Activated T-cell treated with anti-CD3 and anti-CD28 coated beads, Interleukin-2, amount 50 U/mL, for 72 hours (primary cell): ENCODE measurements around the gene SLC20A1. TPM values are rescaled to one million over a fixed set of nuclear protein-coding genes. Genes with fewer than 3 reads are reported as not detected.

Experiments
- ATAC-seq, 2 donors: fragments of 150-1000 bp; cut with Tn5 transposase; replicated peaks in 1 of 2; 2 replicates each; pipeline ENCODE4 v1.10.0; 2021; ENCODE audit warnings: moderate library complexity in 2 of 2, mild to moderate bottlenecking in 1 of 2
- DNase-seq, 2 donors: peaks; one replicate each; pipeline ENCODE4 v3.0.0; 2021 to 2022; ENCODE audit warnings: mixed read lengths in 1 of 2
- H3K27ac Mint-ChIP-seq: one replicate; pipeline ENCODE4 v1.8.0; 2022; ENCODE audit warnings: mild to moderate bottlenecking, moderate library complexity, mixed read lengths
- H3K27me3 Mint-ChIP-seq: one replicate; pipeline ENCODE4 v1.8.0; 2022; ENCODE audit warnings: low read depth, mixed read lengths
- H3K36me3 Mint-ChIP-seq, 2 donors: one replicate each; pipeline ENCODE4 v1.8.0; 2022; ENCODE audit warnings: mixed read lengths in 2 of 2, mild to moderate bottlenecking in 1 of 2; ENCODE audit not compliant: insufficient read depth in 2 of 2
- H3K4me1 Mint-ChIP-seq: one replicate; pipeline ENCODE4 v1.8.0; 2022; ENCODE audit warnings: low read depth, mixed read lengths
- H3K4me3 Mint-ChIP-seq, 2 donors: one replicate each; pipeline ENCODE4 v1.8.0; 2022; ENCODE audit warnings: mild to moderate bottlenecking in 2 of 2, mixed read lengths in 2 of 2, moderate library complexity in 2 of 2
- H3K9me3 Mint-ChIP-seq, 2 donors: one replicate each; pipeline ENCODE4 v1.8.0; 2022; ENCODE audit warnings: mixed read lengths in 2 of 2
- total RNA-seq, 2 donors: library from RNA; stranded (reverse); gene quantifications; one replicate each; pipeline ENCODE4 v1.2.3, GENCODE V29; 2022

The SLC20A1 gene
- total RNA-seq, 2 donors from 2014 or later = 54.3 to 66.1 TPM

GRCh38 chr2:112685271-112685884, 39.6 kb downstream of the SLC20A1 start:
- ATAC-seq = no peak
- Mint-ChIP-seq H3K27ac (no peak overlapping the region), H3K4me1 (peaks cover 2% of the 10 kb centered on the region), H3K9me3 (no peaks in the 10 kb centered on the region), H3K27me3 (no peaks in the 10 kb centered on the region), H3K4me3 (no peak overlapping the region), H3K36me3 (no peaks in the 10 kb centered on the region)
- DNase-seq = no peak

DNA sequence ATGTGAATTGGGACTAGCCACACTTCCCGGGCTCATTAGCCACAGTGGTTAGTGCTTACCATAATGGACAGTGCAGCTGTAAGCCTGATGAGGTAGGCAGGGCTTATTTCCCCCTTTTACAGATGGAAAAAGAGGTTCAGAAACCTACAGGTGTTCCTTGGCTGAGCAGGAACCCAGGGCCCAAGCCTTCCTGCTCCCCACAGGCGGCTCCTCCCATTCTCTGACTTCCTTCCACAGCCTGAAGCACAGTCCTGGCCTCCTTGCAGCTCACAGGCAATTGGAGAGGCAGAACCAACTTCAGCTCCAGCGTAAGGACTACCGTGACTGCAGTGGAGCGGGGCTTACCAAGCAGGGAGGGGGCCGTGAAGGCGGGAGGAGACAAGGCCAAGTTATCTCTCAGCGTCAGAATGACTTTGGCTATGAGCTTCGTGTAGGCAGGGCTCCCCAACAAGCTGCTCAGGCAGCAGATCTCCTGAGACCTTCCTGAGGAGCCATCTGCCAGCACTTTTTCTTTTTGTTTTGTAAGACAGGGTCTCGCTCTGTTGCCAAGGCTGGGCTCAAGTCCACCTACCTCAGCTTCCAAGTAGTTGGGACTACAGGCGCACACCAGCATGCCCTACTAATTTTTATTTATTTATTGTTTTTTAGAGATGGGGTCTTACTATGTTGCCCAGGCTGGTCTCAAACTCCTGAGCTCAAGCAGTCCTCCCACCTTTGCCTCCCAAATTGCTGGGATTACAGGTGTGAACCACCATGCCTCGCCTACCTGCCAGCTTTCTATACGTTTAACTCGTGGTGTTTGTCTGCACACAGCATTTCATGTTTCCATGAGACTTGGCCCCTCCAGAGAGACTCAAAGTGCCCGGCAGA, 40.8 kb downstream of the SLC20A1 start:
- Mint-ChIP-seq H3K4me3 (no peak overlapping the region), H3K36me3 (no peaks in the 10 kb centered on the region), H3K27me3 (no peaks in the 10 kb centered on the region), H3K4me1 (peaks cover 14% of the 10 kb centered on the region), H3K27ac (no peak overlapping the region), H3K9me3 (no peaks in the 10 kb centered on the region)
- no peak for ATAC-seq
- no peak for DNase-seq

DNA sequence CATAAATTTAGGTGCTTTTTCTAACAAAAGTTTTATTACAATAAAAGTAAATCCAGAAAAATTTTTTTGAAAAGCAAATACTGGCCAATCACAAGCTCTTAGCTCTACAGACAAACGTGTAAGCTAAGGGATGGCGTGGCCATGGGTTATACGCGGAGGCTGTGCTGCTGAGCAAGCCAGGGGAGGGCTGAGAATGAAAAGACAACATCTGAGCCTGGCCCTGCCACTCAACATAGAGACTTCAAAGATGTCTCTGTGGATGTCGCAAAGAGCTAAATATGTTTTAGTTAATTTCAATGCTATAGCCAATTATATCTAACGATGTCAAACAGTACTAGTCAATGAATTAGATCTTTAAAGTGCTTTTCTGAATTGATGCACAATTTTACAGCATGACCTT, 41.8 kb downstream of the SLC20A1 start:
- ATAC-seq = no peak
- H3K36me3 Mint-ChIP-seq = no peaks in the 10 kb centered on the region
- no peaks in the 10 kb centered on the region for H3K27me3 Mint-ChIP-seq
- no peaks in the 10 kb centered on the region for H3K9me3 Mint-ChIP-seq
- DNase-seq = no peak
- H3K4me1 Mint-ChIP-seq = peaks cover 23% of the 10 kb centered on the region
- H3K4me3 Mint-ChIP-seq = no peak overlapping the region
- H3K27ac Mint-ChIP-seq = no peak overlapping the region

- no peak overlapping the region for H3K4me3 Mint-ChIP-seq
- DNase-seq = no peak
- no peak for ATAC-seq
- H3K9me3 Mint-ChIP-seq = no peaks in the 10 kb centered on the region
- no peaks in the 10 kb centered on the region for H3K36me3 Mint-ChIP-seq
- H3K4me1 Mint-ChIP-seq = peaks cover 31% of the 10 kb centered on the region
- H3K27me3 Mint-ChIP-seq = no peaks in the 10 kb centered on the region
- H3K27ac Mint-ChIP-seq = no peak overlapping the region
Observed at GRCh38 chr2:112688086-112688880, 42.5 kb downstream of the SLC20A1 start.

- Mint-ChIP-seq H3K4me3 (peak overlapping the region; percentile 68 to 76), H3K4me1 (peaks cover 36% of the 10 kb centered on the region), H3K27me3 (no peaks in the 10 kb centered on the region), H3K36me3 (no peaks in the 10 kb centered on the region), H3K27ac (no peak overlapping the region), H3K9me3 (no peaks in the 10 kb centered on the region)
- peak; percentile 60 to 65 for ATAC-seq
- DNase-seq = peak; percentile 70 to 75
Observed at GRCh38 chr2:112690853-112691401, 45.2 kb downstream of the SLC20A1 start.

- Mint-ChIP-seq H3K27ac (peak overlapping the region; percentile 27), H3K4me1 (peaks cover 36% of the 10 kb centered on the region), H3K9me3 (no peaks in the 10 kb centered on the region), H3K27me3 (no peaks in the 10 kb centered on the region), H3K4me3 (peak overlapping the region; percentile 8 to 66), H3K36me3 (no peaks in the 10 kb centered on the region)
- ATAC-seq = peak in 1 of 2 donors; percentile 5
- no peak for DNase-seq
Observed at GRCh38 chr2:112691881-112692281, 46.1 kb downstream of the SLC20A1 start.

GRCh38 chr2:112692495-112692911, 46.8 kb downstream of the SLC20A1 start:
- H3K4me1 Mint-ChIP-seq = peaks cover 36% of the 10 kb centered on the region
- no peaks in the 10 kb centered on the region for H3K36me3 Mint-ChIP-seq
- DNase-seq (peak; percentile 72 to 82), ATAC-seq (peak; percentile 92 to 93)
- H3K27ac Mint-ChIP-seq = peak overlapping the region; percentile 66
- H3K9me3 Mint-ChIP-seq = no peaks in the 10 kb centered on the region
- no peaks in the 10 kb centered on the region for H3K27me3 Mint-ChIP-seq
- H3K4me3 Mint-ChIP-seq = peak overlapping the region; percentile 66 to 82

GRCh38 chr2:112692918-112693317, 47.2 kb downstream of the SLC20A1 start:
- Mint-ChIP-seq H3K27ac (peak overlapping the region; percentile 66), H3K27me3 (no peaks in the 10 kb centered on the region), H3K9me3 (no peaks in the 10 kb centered on the region), H3K4me1 (peaks cover 36% of the 10 kb centered on the region), H3K4me3 (peak overlapping the region; percentile 66 to 82), H3K36me3 (no peaks in the 10 kb centered on the region)
- peak; percentile 67 to 71 for DNase-seq
- ATAC-seq = peak; percentile 67 to 69

- H3K27me3 Mint-ChIP-seq = no peaks in the 10 kb centered on the region
- no peak for DNase-seq
- no peaks in the 10 kb centered on the region for H3K9me3 Mint-ChIP-seq
- no peaks in the 10 kb centered on the region for H3K36me3 Mint-ChIP-seq
- H3K27ac Mint-ChIP-seq = no peak overlapping the region
- peaks cover 36% of the 10 kb centered on the region for H3K4me1 Mint-ChIP-seq
- no peak overlapping the region for H3K4me3 Mint-ChIP-seq
- ATAC-seq = no peak
Observed at GRCh38 chr2:112693596-112693995, 47.9 kb downstream of the SLC20A1 start.

GRCh38 chr2:112694182-112694581, 48.4 kb downstream of the SLC20A1 start:
- Mint-ChIP-seq H3K9me3 (no peaks in the 10 kb centered on the region), H3K4me3 (no peak overlapping the region), H3K4me1 (peaks cover 36% of the 10 kb centered on the region), H3K27ac (no peak overlapping the region), H3K36me3 (no peaks in the 10 kb centered on the region), H3K27me3 (no peaks in the 10 kb centered on the region)
- ATAC-seq = no peak
- DNase-seq = no peak

DNA sequence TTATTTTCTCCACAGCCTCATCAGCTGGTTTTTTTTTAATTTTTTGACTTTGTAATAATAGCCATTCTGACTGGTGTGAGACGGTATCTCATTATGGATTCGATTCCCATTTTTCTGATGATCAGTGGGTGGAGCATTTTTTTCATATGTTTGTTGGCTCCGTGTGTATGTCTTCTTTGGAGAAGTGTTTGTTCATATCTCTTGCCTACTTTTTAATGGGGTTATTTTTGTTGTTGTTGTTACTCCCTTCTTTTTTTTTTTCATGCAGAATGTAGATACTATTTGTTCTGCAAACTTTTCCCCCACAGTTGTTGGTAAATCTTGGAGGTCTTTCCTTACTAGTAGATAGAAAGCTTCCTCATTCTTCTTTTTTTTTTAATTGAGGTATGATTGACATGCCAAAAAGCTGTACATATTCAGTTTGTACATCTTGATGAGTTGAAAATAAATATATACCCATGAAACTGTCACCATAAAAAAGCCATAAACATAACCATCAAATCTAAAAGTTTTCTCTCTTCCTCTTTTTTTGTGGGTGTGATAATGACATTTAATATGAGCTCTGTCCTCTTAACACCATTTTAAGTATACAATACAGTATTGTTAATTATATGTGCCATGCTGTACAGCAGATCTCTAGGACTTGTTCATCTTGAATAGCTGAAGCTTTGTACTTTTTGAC, 53.2 kb downstream of the SLC20A1 start:
- H3K27me3 Mint-ChIP-seq = peaks cover 14% of the 10 kb centered on the region
- no peaks in the 10 kb centered on the region for H3K9me3 Mint-ChIP-seq
- H3K4me1 Mint-ChIP-seq = peaks cover 7% of the 10 kb centered on the region
- DNase-seq = no peak
- no peak overlapping the region for H3K4me3 Mint-ChIP-seq
- ATAC-seq = no peak
- H3K36me3 Mint-ChIP-seq = no peaks in the 10 kb centered on the region
- no peak overlapping the region for H3K27ac Mint-ChIP-seq

DNA sequence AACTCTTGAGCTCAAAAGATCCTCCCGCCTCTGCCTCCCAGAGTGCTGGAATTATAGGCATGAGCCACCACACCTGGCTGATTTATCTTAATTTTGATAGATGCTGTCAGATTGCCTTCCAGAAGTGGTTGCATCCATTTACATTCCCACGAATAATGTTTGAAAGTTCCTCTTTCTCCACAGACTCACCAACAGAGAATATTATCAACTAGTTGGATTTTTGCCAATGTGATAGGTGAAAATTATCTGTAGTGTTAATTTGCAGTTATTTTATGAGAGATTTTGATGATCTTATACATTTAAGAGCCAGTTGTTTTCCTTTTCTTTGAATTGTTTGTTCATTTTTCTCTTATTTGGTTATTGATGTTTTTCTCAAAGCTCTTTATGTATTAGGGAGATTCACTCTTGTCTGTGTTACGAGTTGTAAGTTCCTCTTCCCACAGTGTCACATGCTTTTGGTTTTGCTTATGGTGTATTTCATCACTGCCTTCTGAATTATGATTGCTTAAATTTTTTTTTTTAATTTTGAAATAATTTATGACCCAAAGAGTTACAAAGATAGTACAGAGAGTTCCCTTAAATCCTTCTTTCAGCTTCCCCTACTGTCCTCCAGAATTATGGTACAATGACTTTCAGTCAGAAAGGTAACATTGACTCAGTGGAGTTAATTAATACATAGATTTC, 54.4 kb downstream of the SLC20A1 start:
- Mint-ChIP-seq H3K27ac (no peak overlapping the region), H3K36me3 (no peaks in the 10 kb centered on the region), H3K27me3 (peaks cover 14% of the 10 kb centered on the region), H3K4me3 (no peak overlapping the region), H3K4me1 (peaks cover 7% of the 10 kb centered on the region), H3K9me3 (no peaks in the 10 kb centered on the region)
- DNase-seq (no peak), ATAC-seq (no peak)
